Midbrain (tissue), 1 donor: ENCODE results near the gene CALN1.
"Not testable (repeated sequence)": the region's sequence is repeated elsewhere in the genome, so short reads cannot be mapped to it uniquely, and the experiment has no call there.

ENCODE experiments used
- DNase-seq: peaks from one replicate; lab custom pipeline; 2025; lab: John Stamatoyannopoulos, UW

CALN1 gene

DNA sequence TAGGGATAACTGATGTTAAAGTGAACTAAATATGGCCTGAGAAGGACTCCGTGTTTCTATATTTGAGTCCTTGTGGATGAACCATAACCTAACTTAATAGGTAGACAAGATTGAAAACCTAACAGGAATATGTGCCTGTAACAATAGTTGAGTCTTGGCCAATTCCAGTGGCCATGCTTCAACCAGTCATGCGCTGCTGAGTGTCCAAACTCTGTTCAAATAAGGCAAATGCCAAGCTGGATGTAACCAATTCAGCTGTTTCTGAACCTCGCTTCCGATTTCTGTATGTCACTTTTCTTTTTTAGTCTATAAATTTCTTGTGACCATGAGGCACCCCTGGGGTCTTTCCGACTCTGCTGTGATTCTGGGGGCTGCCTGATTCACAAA is 672.0 kb downstream of the CALN1 start:
- DNase-seq = no peak

- DNase-seq = no peak
These were observed 672.5 kb downstream of the CALN1 start for GRCh38 chr7:71739520-71740173.

GRCh38 chr7:71737931-71738540 is 674.1 kb downstream of the CALN1 start:
- DNase-seq = not testable (repeated sequence)

GRCh38 chr7:71735961-71736556 is 676.1 kb downstream of the CALN1 start:
- peak; percentile 72 for DNase-seq

DNA sequence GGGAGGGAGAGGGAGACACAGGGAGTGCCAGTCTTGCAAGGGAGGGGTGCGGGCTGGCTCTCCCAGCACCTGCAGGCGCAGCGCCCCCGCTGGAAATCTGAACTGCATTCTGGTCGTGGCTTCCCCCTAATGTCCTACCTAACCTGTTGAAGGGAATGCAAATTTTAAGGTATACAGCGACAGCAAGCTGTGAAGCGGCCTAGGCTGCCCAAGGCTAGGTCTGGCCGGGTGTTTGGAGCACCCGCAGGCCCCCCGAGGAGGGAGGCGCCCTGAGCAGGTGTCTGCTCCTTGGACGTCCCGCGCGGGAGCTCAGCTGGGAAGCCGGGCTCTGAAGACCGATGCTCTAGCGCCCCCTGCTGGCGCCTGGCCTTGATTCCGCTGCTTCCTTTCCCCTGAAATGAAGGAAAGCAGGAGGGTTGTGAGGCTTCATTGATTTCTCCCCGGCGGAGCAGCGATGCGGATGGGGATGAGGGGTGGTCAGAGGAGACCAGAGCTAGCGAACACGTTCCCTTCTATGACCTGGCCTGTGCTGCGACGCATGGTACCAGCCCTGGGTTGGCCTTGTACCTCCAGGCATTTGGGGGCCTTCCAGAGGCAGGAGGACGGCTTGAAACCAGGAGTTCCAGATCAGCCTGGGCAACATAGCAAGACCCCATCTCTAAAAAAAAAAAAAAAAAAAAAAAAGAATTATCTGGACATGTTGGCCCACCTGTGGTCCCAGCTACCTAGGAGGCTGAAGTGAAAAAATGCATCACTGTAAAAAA is 678.8 kb downstream of the CALN1 start:
- peak; percentile 81 for DNase-seq

DNA sequence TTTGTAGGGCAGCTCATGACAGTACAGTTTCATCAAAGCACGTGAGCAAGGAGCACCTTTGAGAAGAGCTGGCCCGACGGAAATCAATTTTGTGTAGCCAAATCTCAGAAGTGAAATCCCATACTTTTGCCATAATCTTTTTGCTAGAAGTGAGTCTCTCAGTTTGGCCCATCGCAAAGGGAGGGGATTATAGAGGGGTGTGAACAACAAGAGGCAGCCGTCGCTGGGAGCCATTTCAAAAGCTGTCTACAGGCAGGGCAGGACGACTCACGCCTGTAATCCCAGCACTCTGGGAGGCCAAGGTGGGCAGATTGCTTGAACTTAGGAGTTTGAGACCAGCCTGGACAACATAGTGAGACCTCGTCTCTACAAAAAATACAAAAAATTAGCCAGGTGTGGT is 680.4 kb downstream of the CALN1 start:
- no peak for DNase-seq
